Gastrocnemius medialis (tissue), 4 donors: ENCODE data around the gene TNS3.

Source experiments
- POLR2A ChIP-seq, 2 donors: fragments of 450-650 bp; IDR thresholded peaks; one replicate each; pipeline ENCODE4 v1.6.1; 2017; ENCODE audit warnings: antibody characterized with exemption in 2 of 2, mild to moderate bottlenecking in 2 of 2, moderate library complexity in 2 of 2
- TF ChIP-seq, protein P1 (sequence below), 5 experiments: fragments of 450-650 bp in 3 of 5; fragments of 200-600 bp in 2 of 5; sonication (generic) in 2 of 5; IDR thresholded peaks in 4 of 5; conservative IDR thresholded peaks in 1 of 5; 1 replicate in 4 of 5; 2 replicates in 1 of 5; pipeline ENCODE4 v1.5.1; 2016 to 2019; ENCODE audit warnings: antibody characterized with exemption in 5 of 5, mild to moderate bottlenecking in 3 of 5, moderate library complexity in 3 of 5

GRCh38 chr7:47449810-47450590 lies 131.9 kb downstream of the TNS3 start:
- TF ChIP-seq, protein P1, sequence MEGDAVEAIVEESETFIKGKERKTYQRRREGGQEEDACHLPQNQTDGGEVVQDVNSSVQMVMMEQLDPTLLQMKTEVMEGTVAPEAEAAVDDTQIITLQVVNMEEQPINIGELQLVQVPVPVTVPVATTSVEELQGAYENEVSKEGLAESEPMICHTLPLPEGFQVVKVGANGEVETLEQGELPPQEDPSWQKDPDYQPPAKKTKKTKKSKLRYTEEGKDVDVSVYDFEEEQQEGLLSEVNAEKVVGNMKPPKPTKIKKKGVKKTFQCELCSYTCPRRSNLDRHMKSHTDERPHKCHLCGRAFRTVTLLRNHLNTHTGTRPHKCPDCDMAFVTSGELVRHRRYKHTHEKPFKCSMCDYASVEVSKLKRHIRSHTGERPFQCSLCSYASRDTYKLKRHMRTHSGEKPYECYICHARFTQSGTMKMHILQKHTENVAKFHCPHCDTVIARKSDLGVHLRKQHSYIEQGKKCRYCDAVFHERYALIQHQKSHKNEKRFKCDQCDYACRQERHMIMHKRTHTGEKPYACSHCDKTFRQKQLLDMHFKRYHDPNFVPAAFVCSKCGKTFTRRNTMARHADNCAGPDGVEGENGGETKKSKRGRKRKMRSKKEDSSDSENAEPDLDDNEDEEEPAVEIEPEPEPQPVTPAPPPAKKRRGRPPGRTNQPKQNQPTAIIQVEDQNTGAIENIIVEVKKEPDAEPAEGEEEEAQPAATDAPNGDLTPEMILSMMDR (IDR thresholded peaks at IDR 0.05 in 4 of 5, conservative IDR thresholded peaks at IDR 0.05 in 1 of 5) = no peak
- TF ChIP-seq POLR2A (IDR thresholded peaks at IDR 0.05) = peak in 1 of 2 donors; percentile 2
